ENCODE data around the gene SLCO4C1. TPM values are rescaled to one million over a fixed set of nuclear protein-coding genes. Genes with fewer than 3 reads are reported as not detected.
"Not testable (repeated sequence)": the region's sequence is repeated elsewhere in the genome, so short reads cannot be mapped to it uniquely, and the experiment has no call there.

SLCO4C1 gene
- 0.22 TPM for total RNA-seq
- long read RNA-seq = 0 reads

- intact Hi-C loops (cut with micrococcal nuclease) = no loop called here
- Histone ChIP-seq H3K9me3 (replicated peaks) (no peaks in the 10 kb centered on the region), H3K27ac (replicated peaks) (no peak within 1 kb of the TSS), H3K36me3 (no peaks in the 10 kb centered on the region), H3K4me1 (peaks cover 15% of the 10 kb centered on the region), H3K4me3 (peak within 1 kb of the TSS; percentile 60), H3K27me3 (ENCODE audit: low read depth) (peaks cover 29% of the 10 kb centered on the region)
- peak; percentile 30 for TF ChIP-seq CTCF (IDR thresholded peaks at IDR 0.05; ENCODE audit: borderline replicate concordance)
- DNase-seq = peak; percentile 61
These were observed at the start of gene SLCO4C1 for GRCh38 chr5:102296178-102296817. Gene SLCO4C1, minus strand, starts transcription at chr5:102296284. Its CDS starts 22 bp downstream, at chr5:102296262.

GRCh38 chr5:102341681-102342288 is 45.7 kb upstream of the SLCO4C1 start:
- no peak for TF ChIP-seq CTCF (IDR thresholded peaks at IDR 0.05; ENCODE audit: borderline replicate concordance)
- H3K4me1 ChIP-seq = no peaks in the 10 kb centered on the region
- H3K27me3 ChIP-seq (ENCODE audit: low read depth) = no peaks in the 10 kb centered on the region
- H3K27ac ChIP-seq (replicated peaks) = no peak overlapping the region
- peaks cover 8% of the 10 kb centered on the region for H3K9me3 ChIP-seq (replicated peaks)
- no peak overlapping the region for H3K4me3 ChIP-seq
- H3K36me3 ChIP-seq = no peaks in the 10 kb centered on the region
- intact Hi-C loops (cut with micrococcal nuclease) = no loop called here
- DNase-seq = no peak

GRCh38 chr5:102324714-102325113 is 28.6 kb upstream of the SLCO4C1 start:
- Histone ChIP-seq H3K4me1 (no peaks in the 10 kb centered on the region), H3K4me3 (no peak overlapping the region), H3K36me3 (no peaks in the 10 kb centered on the region), H3K27ac (replicated peaks) (no peak overlapping the region), H3K27me3 (ENCODE audit: low read depth) (no peaks in the 10 kb centered on the region), H3K9me3 (replicated peaks) (no peaks in the 10 kb centered on the region)
- intact Hi-C loops (cut with micrococcal nuclease) = no loop called here
- TF ChIP-seq CTCF (IDR thresholded peaks at IDR 0.05; ENCODE audit: borderline replicate concordance) = no peak
- DNase-seq = no peak

- H3K9me3 ChIP-seq (replicated peaks); DNase-seq; H3K4me3 ChIP-seq; H3K27me3 ChIP-seq (ENCODE audit: low read depth); H3K4me1 ChIP-seq; H3K36me3 ChIP-seq; intact Hi-C loops (cut with micrococcal nuclease); H3K27ac ChIP-seq (replicated peaks): not testable (repeated sequence)
These were observed 22.7 kb upstream of the SLCO4C1 start for GRCh38 chr5:102318801-102319200.

- Histone ChIP-seq H3K4me3 (no peak overlapping the region), H3K27ac (replicated peaks) (no peak overlapping the region), H3K27me3 (ENCODE audit: low read depth) (no peaks in the 10 kb centered on the region), H3K4me1 (no peaks in the 10 kb centered on the region), H3K36me3 (no peaks in the 10 kb centered on the region), H3K9me3 (replicated peaks) (peaks cover 4% of the 10 kb centered on the region)
- DNase-seq = no peak
- no peak for TF ChIP-seq CTCF (IDR thresholded peaks at IDR 0.05; ENCODE audit: borderline replicate concordance)
- intact Hi-C loops (cut with micrococcal nuclease) = no loop called here
These were observed 18.2 kb upstream of the SLCO4C1 start for GRCh38 chr5:102314328-102314727.

- Histone ChIP-seq H3K4me1 (no peaks in the 10 kb centered on the region), H3K4me3 (no peak overlapping the region), H3K9me3 (replicated peaks) (peaks cover 4% of the 10 kb centered on the region), H3K27ac (replicated peaks) (no peak overlapping the region), H3K36me3 (no peaks in the 10 kb centered on the region), H3K27me3 (ENCODE audit: low read depth) (no peaks in the 10 kb centered on the region)
- intact Hi-C loops (cut with micrococcal nuclease) = no loop called here
- no peak for TF ChIP-seq CTCF (IDR thresholded peaks at IDR 0.05; ENCODE audit: borderline replicate concordance)
- DNase-seq = no peak
These were observed 17.8 kb upstream of the SLCO4C1 start for GRCh38 chr5:102313912-102314311.

Data from left ventricle myocardium inferior (tissue), 1 donor.